IPS-18a (cell line): ENCODE results near the gene NAAA.
"Not testable (repeated sequence)": the region's sequence is repeated elsewhere in the genome, so short reads cannot be mapped to it uniquely, and the experiment has no call there.

ENCODE experiments used
- H3K27ac ChIP-seq: one replicate; pipeline ENCODE4 v1.5.1; 2013; ENCODE audit warnings: low read length
- H3K27me3 ChIP-seq: one replicate; pipeline ENCODE4 v1.6.1; 2013; ENCODE audit warnings: mild to moderate bottlenecking, low read length; ENCODE audit not compliant: control insufficient read depth, insufficient read depth
- H3K36me3 ChIP-seq: one replicate; pipeline ENCODE4 v1.6.1; 2013; ENCODE audit warnings: low read depth, low read length; ENCODE audit not compliant: control insufficient read depth
- H3K4me1 ChIP-seq: one replicate; pipeline ENCODE4 v1.6.1; 2013; ENCODE audit warnings: low read depth, low read length; ENCODE audit not compliant: control insufficient read depth
- H3K4me3 ChIP-seq: one replicate; pipeline ENCODE4 v1.5.1; 2013; ENCODE audit warnings: low read length
- H3K9ac ChIP-seq: one replicate; pipeline ENCODE4 v1.6.1; 2013; ENCODE audit warnings: mild to moderate bottlenecking, low read length, moderate library complexity
- H3K9me3 ChIP-seq: one replicate; pipeline ENCODE4 v1.6.1; 2013; ENCODE audit warnings: low read depth, low read length; ENCODE audit not compliant: control insufficient read depth

The NAAA gene

GRCh38 chr4:75940692-75941253 lies at the start of gene NAAA:
TSS of gene NAAA (minus strand) at chr4:75941013. CDS start at chr4:75940949, 64 bp downstream.
- Histone ChIP-seq H3K4me3 (peak within 1 kb of the TSS; percentile 81), H3K9me3 (no peaks in the 10 kb centered on the region), H3K27me3 (peaks cover 14% of the 10 kb centered on the region), H3K36me3 (no peaks in the 10 kb centered on the region), H3K4me1 (peaks cover 3% of the 10 kb centered on the region), H3K9ac (peak within 1 kb of the TSS; percentile 62), H3K27ac (no peak within 1 kb of the TSS)

GRCh38 chr4:75989846-75990528 lies 49.2 kb upstream of the NAAA start:
- Histone ChIP-seq H3K9me3 (no peaks in the 10 kb centered on the region), H3K9ac (peak overlapping the region; percentile 93), H3K4me1 (peaks cover 7% of the 10 kb centered on the region), H3K27ac (peak overlapping the region; percentile 59), H3K36me3 (no peaks in the 10 kb centered on the region), H3K27me3 (no peaks in the 10 kb centered on the region), H3K4me3 (peak overlapping the region; percentile 96)

GRCh38 chr4:75985116-75985515 lies 44.3 kb upstream of the NAAA start:
- Histone ChIP-seq H3K9me3 (no peaks in the 10 kb centered on the region), H3K4me1 (peaks cover 7% of the 10 kb centered on the region), H3K9ac (no peak overlapping the region), H3K27ac (no peak overlapping the region), H3K36me3 (peaks cover 21% of the 10 kb centered on the region), H3K27me3 (no peaks in the 10 kb centered on the region), H3K4me3 (no peak overlapping the region)

- H3K27ac ChIP-seq = no peak overlapping the region
- peaks cover 50% of the 10 kb centered on the region for H3K36me3 ChIP-seq
- H3K9me3 ChIP-seq = no peaks in the 10 kb centered on the region
- no peak overlapping the region for H3K4me3 ChIP-seq
- H3K4me1 ChIP-seq = no peaks in the 10 kb centered on the region
- H3K27me3 ChIP-seq = no peaks in the 10 kb centered on the region
- H3K9ac ChIP-seq = no peak overlapping the region
These were observed 39.8 kb upstream of the NAAA start for GRCh38 chr4:75980576-75980975.

- Histone ChIP-seq H3K9ac (no peak overlapping the region), H3K9me3 (no peaks in the 10 kb centered on the region), H3K4me3 (no peak overlapping the region), H3K27me3 (no peaks in the 10 kb centered on the region), H3K27ac (no peak overlapping the region), H3K36me3 (peaks cover 75% of the 10 kb centered on the region), H3K4me1 (no peaks in the 10 kb centered on the region)
These were observed 35.4 kb upstream of the NAAA start for GRCh38 chr4:75976177-75976576.

- Histone ChIP-seq H3K4me3 (no peak overlapping the region), H3K36me3 (peaks cover 83% of the 10 kb centered on the region), H3K9me3 (no peaks in the 10 kb centered on the region), H3K9ac (no peak overlapping the region), H3K27ac (no peak overlapping the region), H3K4me1 (no peaks in the 10 kb centered on the region), H3K27me3 (no peaks in the 10 kb centered on the region)
These were observed 33.0 kb upstream of the NAAA start for GRCh38 chr4:75973766-75974165.

GRCh38 chr4:75968084-75968483 lies 27.3 kb upstream of the NAAA start:
- Histone ChIP-seq H3K4me1 (no peaks in the 10 kb centered on the region), H3K4me3 (no peak overlapping the region), H3K9ac (no peak overlapping the region), H3K9me3 (no peaks in the 10 kb centered on the region), H3K36me3 (peaks cover 94% of the 10 kb centered on the region), H3K27me3 (no peaks in the 10 kb centered on the region), H3K27ac (no peak overlapping the region)

- Histone ChIP-seq H3K9me3 (no peaks in the 10 kb centered on the region), H3K27me3 (no peaks in the 10 kb centered on the region), H3K9ac (no peak overlapping the region), H3K4me3 (no peak overlapping the region), H3K4me1 (no peaks in the 10 kb centered on the region), H3K36me3 (peaks cover 84% of the 10 kb centered on the region), H3K27ac (no peak overlapping the region)
These were observed 22.7 kb upstream of the NAAA start for GRCh38 chr4:75963558-75963957.

- H3K27ac ChIP-seq, H3K9me3 ChIP-seq, H3K4me3 ChIP-seq, H3K4me1 ChIP-seq, H3K27me3 ChIP-seq, H3K9ac ChIP-seq: not testable (repeated sequence)
- H3K36me3 ChIP-seq = peaks cover 84% of the 10 kb centered on the region
These were observed 21.3 kb upstream of the NAAA start for GRCh38 chr4:75962072-75962471.

GRCh38 chr4:75958546-75958945 lies 17.7 kb upstream of the NAAA start:
- H3K36me3 ChIP-seq = peaks cover 83% of the 10 kb centered on the region
- not testable (repeated sequence) for H3K4me3 ChIP-seq, H3K9ac ChIP-seq, H3K9me3 ChIP-seq, H3K27ac ChIP-seq, H3K4me1 ChIP-seq, H3K27me3 ChIP-seq

GRCh38 chr4:75954811-75955210 lies 14.0 kb upstream of the NAAA start:
- H3K4me3 ChIP-seq, H3K4me1 ChIP-seq, H3K9ac ChIP-seq, H3K9me3 ChIP-seq, H3K27ac ChIP-seq, H3K27me3 ChIP-seq: not testable (repeated sequence)
- peaks cover 88% of the 10 kb centered on the region for H3K36me3 ChIP-seq

- no peaks in the 10 kb centered on the region for H3K27me3 ChIP-seq
- no peak overlapping the region for H3K27ac ChIP-seq
- H3K9ac ChIP-seq = no peak overlapping the region
- no peaks in the 10 kb centered on the region for H3K9me3 ChIP-seq
- peaks cover 91% of the 10 kb centered on the region for H3K36me3 ChIP-seq
- no peaks in the 10 kb centered on the region for H3K4me1 ChIP-seq
- H3K4me3 ChIP-seq = no peak overlapping the region
These were observed 12.7 kb upstream of the NAAA start for GRCh38 chr4:75953509-75953908.
